Upper lobe of left lung (tissue), 4 donors: Measurements from ENCODE around the gene PAFAH1B1.

Experiments used
- CTCF ChIP-seq, 6 experiments: fragments of 450-650 bp in 4 of 6; fragments of 200-600 bp in 2 of 6; sonication (generic) in 2 of 6; IDR thresholded peaks; one replicate each; pipeline ENCODE4 v1.5.1; 2016 to 2019; ENCODE audit warnings: antibody characterized with exemption in 6 of 6
- POLR2A ChIP-seq, 4 donors: fragments of 450-650 bp; IDR thresholded peaks; one replicate each; pipeline ENCODE4 v1.5.1; 2016 to 2017; ENCODE audit warnings: antibody characterized with exemption in 4 of 4, mild to moderate bottlenecking in 2 of 4
- POLR2AphosphoS5 ChIP-seq, 2 donors: sonication (generic); formaldehyde crosslinking; IDR thresholded peaks; one replicate each; pipeline ENCODE4 v1.5.1; 2017; ENCODE audit warnings: antibody characterized with exemption in 2 of 2

GRCh38 chr17:2723997-2724783 is 130.7 kb downstream of the PAFAH1B1 start:
- no peak for TF ChIP-seq POLR2A (IDR thresholded peaks at IDR 0.05)
- no peak for TF ChIP-seq POLR2AphosphoS5 (IDR thresholded peaks at IDR 0.05)
- TF ChIP-seq CTCF (IDR thresholded peaks at IDR 0.05) = no peak
